ENCODE data around the gene ERN1. TPM values are rescaled to one million over a fixed set of nuclear protein-coding genes. Genes with fewer than 3 reads are reported as not detected.
A peak's percentile ranks its signal among the peaks of the same experiment; 100 is the strongest.
"Not testable (repeated sequence)": the region's sequence is repeated elsewhere in the genome, so short reads cannot be mapped to it uniquely, and the experiment has no call there.

Gene ERN1
- total and polyA plus RNA-seq, 2 donors (not counting 1 experiment from before 2014, with no cell fraction given): 3.3 to 11.7 TPM

DNA sequence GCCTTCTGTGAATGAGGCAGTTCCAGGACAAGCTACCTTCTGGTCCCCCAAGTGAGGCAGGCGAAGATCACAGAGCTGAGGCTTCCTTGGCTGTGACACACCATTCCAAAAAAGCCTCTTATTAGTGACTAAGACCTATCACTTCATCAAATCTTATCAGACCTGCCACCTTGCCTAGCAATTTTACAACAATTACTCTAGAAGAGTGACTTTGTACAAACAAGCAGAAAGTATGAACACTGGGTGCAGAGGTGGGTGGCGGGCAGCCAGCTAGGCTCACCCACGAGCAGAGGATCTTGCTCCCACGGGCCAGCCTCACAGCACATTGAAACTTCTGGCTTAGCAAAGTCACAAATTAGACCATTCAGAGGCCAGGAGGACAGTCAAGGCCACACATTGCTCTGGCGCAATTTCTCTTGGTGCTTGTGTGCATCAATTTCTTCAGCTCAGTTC, 107.3 kb downstream of the ERN1 start:
- no peaks in the 10 kb centered on the region for H3K36me3 ChIP-seq (ENCODE audit: control insufficient read depth, insufficient read depth, low read length)
- TF ChIP-seq, protein P1, sequence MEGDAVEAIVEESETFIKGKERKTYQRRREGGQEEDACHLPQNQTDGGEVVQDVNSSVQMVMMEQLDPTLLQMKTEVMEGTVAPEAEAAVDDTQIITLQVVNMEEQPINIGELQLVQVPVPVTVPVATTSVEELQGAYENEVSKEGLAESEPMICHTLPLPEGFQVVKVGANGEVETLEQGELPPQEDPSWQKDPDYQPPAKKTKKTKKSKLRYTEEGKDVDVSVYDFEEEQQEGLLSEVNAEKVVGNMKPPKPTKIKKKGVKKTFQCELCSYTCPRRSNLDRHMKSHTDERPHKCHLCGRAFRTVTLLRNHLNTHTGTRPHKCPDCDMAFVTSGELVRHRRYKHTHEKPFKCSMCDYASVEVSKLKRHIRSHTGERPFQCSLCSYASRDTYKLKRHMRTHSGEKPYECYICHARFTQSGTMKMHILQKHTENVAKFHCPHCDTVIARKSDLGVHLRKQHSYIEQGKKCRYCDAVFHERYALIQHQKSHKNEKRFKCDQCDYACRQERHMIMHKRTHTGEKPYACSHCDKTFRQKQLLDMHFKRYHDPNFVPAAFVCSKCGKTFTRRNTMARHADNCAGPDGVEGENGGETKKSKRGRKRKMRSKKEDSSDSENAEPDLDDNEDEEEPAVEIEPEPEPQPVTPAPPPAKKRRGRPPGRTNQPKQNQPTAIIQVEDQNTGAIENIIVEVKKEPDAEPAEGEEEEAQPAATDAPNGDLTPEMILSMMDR (conservative IDR thresholded peaks at IDR 0.05 in 1 of 2, IDR thresholded peaks at IDR 0.05 in 1 of 2; ENCODE audit: low read depth in 1 of 2, low read length in 2 of 2): no peak
- TF ChIP-seq EZH2 (IDR thresholded peaks at IDR 0.05; ENCODE audit: low read length, missing control alignments): no peak
- no peaks in the 10 kb centered on the region for H3K79me2 ChIP-seq (ENCODE audit: control insufficient read depth, insufficient read depth, low read length)
- no peaks in the 10 kb centered on the region for H3K27me3 ChIP-seq (ENCODE audit: control insufficient read depth, insufficient read depth, low read length)
- H3K4me3 ChIP-seq (replicated peaks in 1 of 4; ENCODE audit: control extremely low read depth in 1 of 4, insufficient read depth in 1 of 4, low read depth in 3 of 4, low read length in 4 of 4): no peak overlapping the region
- no peaks in the 10 kb centered on the region for H3K9me3 ChIP-seq (ENCODE audit: control insufficient read depth, insufficient read depth, low read depth, low read length)
- no peaks in the 10 kb centered on the region for H4K20me1 ChIP-seq (ENCODE audit: control insufficient read depth, extremely low read depth, insufficient read depth, low read length)
- H3K27ac ChIP-seq (ENCODE audit: insufficient read depth, low read length): no peak overlapping the region
- no peak for DNase-seq (ENCODE audit: low read depth in 2 of 2)
- no peak overlapping the region for H3K9ac ChIP-seq (ENCODE audit: insufficient read depth, low read length)
- no peak overlapping the region for H3K4me2 ChIP-seq (ENCODE audit: extremely low read depth, insufficient read depth, low read length)
- H3K4me1 ChIP-seq (ENCODE audit: control insufficient read depth, extremely low read depth, insufficient read depth, low read length): no peaks in the 10 kb centered on the region
- no peak overlapping the region for H2AFZ ChIP-seq (ENCODE audit: low read length)

DNA sequence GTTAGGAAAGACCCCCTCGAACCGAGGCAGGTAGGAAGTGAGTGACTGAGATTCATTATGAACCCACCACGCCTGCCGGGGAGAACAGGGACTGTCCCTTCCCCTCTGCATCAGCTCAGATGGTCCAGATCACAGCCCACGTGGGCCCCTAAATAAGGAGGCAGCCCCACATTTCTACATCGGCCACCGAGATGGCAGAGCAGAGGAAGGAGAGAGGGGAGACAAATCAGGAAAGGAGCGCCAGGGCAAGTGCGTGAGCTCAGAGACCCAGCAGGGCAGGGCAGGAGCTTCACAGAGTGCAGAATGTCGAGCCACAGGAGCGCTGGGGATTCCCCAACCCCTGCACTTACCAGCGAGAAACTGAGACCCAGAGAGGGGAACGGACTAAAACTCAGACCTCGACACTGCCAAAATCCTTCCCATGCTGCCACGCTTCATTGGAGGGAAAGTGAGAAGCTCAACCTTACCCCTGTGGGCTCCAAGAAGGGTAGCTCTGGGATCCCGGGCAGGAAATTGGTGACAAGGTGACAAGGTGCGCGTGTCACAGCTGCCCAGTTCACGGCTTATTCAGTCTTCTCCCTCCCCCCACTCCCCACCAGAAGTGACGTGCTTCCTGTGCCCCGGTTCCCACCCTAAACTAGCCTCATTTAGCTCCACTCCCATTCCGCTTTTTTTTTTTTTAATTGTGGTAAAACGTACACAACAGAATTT, 109.7 kb downstream of the ERN1 start, which contains the start of gene ICAM2:
Gene ICAM2 (minus strand): TSS at position 578 of the 711 bp plus-strand sequence. CDS start 13,942 bp downstream, outside the sequence.
- no peaks in the 10 kb centered on the region for H3K79me2 ChIP-seq (ENCODE audit: control insufficient read depth, insufficient read depth, low read length)
- H3K36me3 ChIP-seq (ENCODE audit: control insufficient read depth, insufficient read depth, low read length): no peaks in the 10 kb centered on the region
- no peaks in the 10 kb centered on the region for H3K9me3 ChIP-seq (ENCODE audit: control insufficient read depth, insufficient read depth, low read depth, low read length)
- no peak within 1 kb of the TSS for H3K9ac ChIP-seq (ENCODE audit: insufficient read depth, low read length)
- H3K4me3 ChIP-seq (replicated peaks in 1 of 4; ENCODE audit: control extremely low read depth in 1 of 4, insufficient read depth in 1 of 4, low read depth in 3 of 4, low read length in 4 of 4): peak within 1 kb of the TSS in 1 of 4 experiments; percentile 37
- TF ChIP-seq EZH2 (IDR thresholded peaks at IDR 0.05; ENCODE audit: low read length, missing control alignments): no peak
- TF ChIP-seq, protein P1 (conservative IDR thresholded peaks at IDR 0.05 in 1 of 2, IDR thresholded peaks at IDR 0.05 in 1 of 2; ENCODE audit: low read depth in 1 of 2, low read length in 2 of 2): no peak
- no peaks in the 10 kb centered on the region for H3K4me1 ChIP-seq (ENCODE audit: control insufficient read depth, extremely low read depth, insufficient read depth, low read length)
- H2AFZ ChIP-seq (ENCODE audit: low read length): peak within 1 kb of the TSS; percentile 72
- H3K27me3 ChIP-seq (ENCODE audit: control insufficient read depth, insufficient read depth, low read length): no peaks in the 10 kb centered on the region
- no peaks in the 10 kb centered on the region for H4K20me1 ChIP-seq (ENCODE audit: control insufficient read depth, extremely low read depth, insufficient read depth, low read length)
- no peak within 1 kb of the TSS for H3K27ac ChIP-seq (ENCODE audit: insufficient read depth, low read length)
- no peak for DNase-seq (ENCODE audit: low read depth in 2 of 2)
- peak within 1 kb of the TSS; percentile 45 for H3K4me2 ChIP-seq (ENCODE audit: extremely low read depth, insufficient read depth, low read length)

DNA sequence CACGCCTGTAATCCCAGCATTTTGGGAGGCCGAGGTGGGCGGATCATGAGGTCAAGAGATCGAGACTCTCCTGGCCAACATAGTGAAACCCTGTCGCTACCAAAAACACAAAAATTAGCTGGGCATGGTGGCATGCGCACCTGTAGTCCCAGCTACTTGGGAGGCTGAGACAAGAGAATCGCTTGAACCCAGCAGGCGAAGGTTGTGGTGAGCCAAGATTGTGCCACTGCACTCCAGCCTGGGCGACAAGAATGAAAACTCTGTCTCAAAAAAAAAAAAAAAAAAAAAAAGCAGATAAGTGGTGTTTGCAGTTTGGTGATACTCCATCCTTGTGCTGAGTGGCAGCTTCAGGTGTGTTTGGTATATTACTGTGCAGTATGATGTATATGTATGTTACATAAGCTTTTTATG, 110.4 kb downstream of the ERN1 start:
- not testable (repeated sequence) for DNase-seq (ENCODE audit: low read depth in 2 of 2); H4K20me1 ChIP-seq (ENCODE audit: control insufficient read depth, extremely low read depth, insufficient read depth, low read length); H3K9ac ChIP-seq (ENCODE audit: insufficient read depth, low read length); H3K4me2 ChIP-seq (ENCODE audit: extremely low read depth, insufficient read depth, low read length); H3K4me3 ChIP-seq (replicated peaks in 1 of 4; ENCODE audit: control extremely low read depth in 1 of 4, insufficient read depth in 1 of 4, low read depth in 3 of 4, low read length in 4 of 4); H3K4me1 ChIP-seq (ENCODE audit: control insufficient read depth, extremely low read depth, insufficient read depth, low read length); H3K36me3 ChIP-seq (ENCODE audit: control insufficient read depth, insufficient read depth, low read length); H3K9me3 ChIP-seq (ENCODE audit: control insufficient read depth, insufficient read depth, low read depth, low read length); H2AFZ ChIP-seq (ENCODE audit: low read length); H3K79me2 ChIP-seq (ENCODE audit: control insufficient read depth, insufficient read depth, low read length); H3K27me3 ChIP-seq (ENCODE audit: control insufficient read depth, insufficient read depth, low read length); H3K27ac ChIP-seq (ENCODE audit: insufficient read depth, low read length)
